H1 (cell line): ENCODE data around the gene PDHX. TPM values are rescaled to one million over a fixed set of nuclear protein-coding genes. Genes with fewer than 3 reads are reported as not detected.

Experiments
- CHD7 ChIP-seq: fragments of 300-600 bp; sonication (generic); IDR thresholded peaks from 2 replicates; pipeline ENCODE4 v1.7.1; 2012; ENCODE audit warnings: low read length, moderate library complexity, mild to moderate bottlenecking, inconsistent platforms; ENCODE audit not compliant: insufficient replicate concordance
- GABPA ChIP-seq: IDR thresholded peaks from 2 replicates; pipeline ENCODE4 v1.6.1; 2011; ENCODE audit warnings: mild to moderate bottlenecking, low read length, moderate library complexity, borderline replicate concordance; ENCODE audit not compliant: insufficient read depth
- PHF8 ChIP-seq: fragments of 200-600 bp; sonication (generic); conservative IDR thresholded peaks from 2 replicates; pipeline ENCODE4 v1.7.1; 2012; ENCODE audit warnings: low read depth, mild to moderate bottlenecking, inconsistent platforms, low read length, moderate library complexity
- POLR2A ChIP-seq, 2 experiments: IDR thresholded peaks; 1 replicate in 1 of 2; 2 replicates in 1 of 2; pipeline ENCODE4 v1.6.1; 2011; ENCODE audit warnings: low read depth in 2 of 2, low read length in 2 of 2, mild to moderate bottlenecking in 2 of 2; ENCODE audit errors: control extremely low read depth in 1 of 2
- SRF ChIP-seq: IDR thresholded peaks from 2 replicates; pipeline ENCODE4 v1.6.1; 2011; ENCODE audit warnings: mild to moderate bottlenecking, low read depth, low read length, moderate library complexity
- TCF12 ChIP-seq: IDR thresholded peaks from 2 replicates; pipeline ENCODE4 v1.6.1; 2011; ENCODE audit warnings: low read depth, mild to moderate bottlenecking, low read length
- ZNF274 ChIP-seq: IDR thresholded peaks from 2 replicates; pipeline ENCODE4 v1.7.0; 2012; ENCODE audit warnings: low read length, borderline replicate concordance; ENCODE audit errors: extremely low read depth
- polyA plus RNA-seq, 7 experiments: library from polyadenylated mRNA; depleted of rRNA in 3 of 7; stranded (reverse) in 5 of 7; unstranded in 2 of 7; fragments of >200 nt in 5 of 7; fragments of 200-250 nt in 2 of 7; gene quantifications; 1 replicate in 5 of 7; 2 replicates in 1 of 7; 4 replicates in 1 of 7; pipeline versions ENCODE4 v1.2.1 to v1.2.3, GENCODE V29; 2011 to 2013; ENCODE audit warnings: missing spikeins in 2 of 7, mixed read lengths in 2 of 7
- total RNA-seq: library from RNA; stranded (reverse); fragmentation: NEBNext Ultra II Directional; extraction: Animal tissue kit (Norgen Biotek cat#: 25700); gene quantifications from 2 replicates; pipeline ENCODE4 v1.2.1, GENCODE V29; 2021

Gene PDHX
- total and polyA plus RNA-seq, 2 of the 8 experiments (the other 6 are each of a cell fraction or from before 2014, with no cell fraction given): 12.4 to 51.9 TPM

DNA sequence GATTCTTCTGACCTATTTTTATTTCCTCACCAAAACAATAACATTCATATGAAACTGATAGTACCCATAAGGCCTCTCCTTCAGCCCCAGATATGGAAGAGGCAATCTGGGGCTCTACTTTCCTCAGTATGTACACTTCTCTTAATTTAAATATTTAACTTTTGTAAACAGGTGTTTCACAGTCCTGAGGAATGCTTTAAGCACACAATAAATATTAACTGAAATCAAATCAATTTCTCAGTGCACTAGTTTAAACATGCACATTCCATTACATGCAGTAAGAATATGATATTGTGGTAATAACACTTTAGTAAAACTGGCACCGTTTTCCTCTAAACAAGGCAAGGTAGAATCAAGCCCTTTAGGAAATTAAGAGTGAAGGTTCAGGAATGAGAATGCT is 29.2 kb upstream of the PDHX start (continued):
- no peak for TF ChIP-seq CHD7
- TF ChIP-seq GABPA: no peak
- no peak for TF ChIP-seq ZNF274
- TF ChIP-seq SRF: no peak
- no peak for TF ChIP-seq TCF12
- no peak for TF ChIP-seq POLR2A (IDR thresholded peaks at IDR 0.05; ENCODE audit: control extremely low read depth in 1 of 2, low read depth in 2 of 2, low read length in 2 of 2)
- no peak for TF ChIP-seq PHF8
